HEK293 (cell line): ENCODE results near the gene GLIPR1.
"Not testable (repeated sequence)": the region's sequence is repeated elsewhere in the genome, so short reads cannot be mapped to it uniquely, and the experiment has no call there.

Experiments used
- CTCF ChIA-PET: fragments of 350-600 bp; formaldehyde crosslinking; extraction: SDS; loops from one replicate; lab custom pipeline; 2021; ENCODE audit warnings: antibody characterized with exemption; lab: Yijun Ruan, JAX
- POLR2A ChIA-PET: fragments of 300-600 bp; formaldehyde crosslinking; extraction: SDS; loops from one replicate; lab custom pipeline; 2020; ENCODE audit warnings: antibody characterized with exemption, inconsistent platforms; lab: Yijun Ruan, JAX
- H3K27ac ChIP-seq: fragments of 200-500 bp; sonication (Bioruptor generic); 2 replicates; pipeline ENCODE4 v1.5.1; 2014; ENCODE audit warnings: low read depth, low read length, control low read depth, inconsistent platforms; ENCODE audit errors: extremely low read depth
- H3K36me3 ChIP-seq, 2 experiments: fragments of 200-500 bp in 1 of 2; sonication (Bioruptor generic) in 1 of 2; 1 replicate in 1 of 2; 2 replicates in 1 of 2; pipeline ENCODE4 v1.5.1; 2014 to 2017; ENCODE audit warnings: inconsistent platforms in 2 of 2, low read length in 2 of 2; ENCODE audit not compliant: control insufficient read depth in 2 of 2, insufficient read depth in 1 of 2
- H3K4me1 ChIP-seq: fragments of 200-500 bp; sonication (Bioruptor generic); 2 replicates; pipeline ENCODE4 v1.5.1; 2014; ENCODE audit warnings: mild to moderate bottlenecking, low read length, inconsistent platforms; ENCODE audit not compliant: control insufficient read depth, insufficient read depth
- H3K4me3 ChIP-seq: 2 replicates; pipeline ENCODE4 v1.5.1; 2011; ENCODE audit warnings: low read depth, mild to moderate bottlenecking, control low read depth, low read length, moderate library complexity
- H3K9me3 ChIP-seq: fragments of 200-500 bp; sonication (Bioruptor generic); 2 replicates; pipeline ENCODE4 v1.5.1; 2014; ENCODE audit warnings: low read depth, low read length, inconsistent platforms; ENCODE audit not compliant: control insufficient read depth, insufficient read depth
- HOXC10 ChIP-seq: sonication (generic); formaldehyde crosslinking; IDR thresholded peaks from 2 replicates; pipeline ENCODE4 v1.8.1; 2023; ENCODE audit warnings: mild to moderate bottlenecking, missing genetic modification reagents
- IKZF3 ChIP-seq: fragments of 450-650 bp; IDR thresholded peaks from 2 replicates; pipeline ENCODE4 v1.5.0; 2018; ENCODE audit warnings: missing biosample characterization, mild to moderate bottlenecking, missing genetic modification characterization, moderate library complexity
- KLF1 ChIP-seq: fragments of 450-650 bp; formaldehyde crosslinking; IDR thresholded peaks from 2 replicates; pipeline ENCODE4 v1.5.1; 2016; ENCODE audit warnings: missing biosample characterization, missing genetic modification characterization
- KLF7 ChIP-seq: fragments of 450-650 bp; formaldehyde crosslinking; IDR thresholded peaks from 2 replicates; pipeline ENCODE4 v1.5.1; 2016; ENCODE audit warnings: missing biosample characterization, missing genetic modification characterization, borderline replicate concordance
- PRDM1 ChIP-seq: fragments of 450-650 bp; formaldehyde crosslinking; IDR thresholded peaks from 2 replicates; pipeline ENCODE4; 2016; ENCODE audit warnings: missing biosample characterization, missing genetic modification characterization
- ZBTB1 ChIP-seq: fragments of 450-650 bp; formaldehyde crosslinking; IDR thresholded peaks from 2 replicates; pipeline ENCODE4 v1.5.1; 2016; ENCODE audit warnings: missing biosample characterization, missing genetic modification characterization
- ZNF10 ChIP-seq: fragments of 450-650 bp; formaldehyde crosslinking; IDR thresholded peaks from 2 replicates; pipeline ENCODE4 v1.5.1; 2017; ENCODE audit warnings: missing biosample characterization, missing genetic modification characterization
- ZNF121 ChIP-seq: fragments of 450-650 bp; formaldehyde crosslinking; IDR thresholded peaks from 2 replicates; pipeline ENCODE4 v1.5.1; 2016; ENCODE audit warnings: missing biosample characterization, missing genetic modification characterization
- ZNF138 ChIP-seq: fragments of 450-650 bp; formaldehyde crosslinking; IDR thresholded peaks from 2 replicates; pipeline ENCODE4 v1.5.1; 2016; ENCODE audit warnings: missing biosample characterization, missing genetic modification characterization, borderline replicate concordance
- ZNF266 ChIP-seq: fragments of 450-650 bp; formaldehyde crosslinking; IDR thresholded peaks from 2 replicates; pipeline ENCODE4 v1.5.1; 2016; ENCODE audit warnings: missing biosample characterization, missing genetic modification characterization, low read depth
- ZNF302 ChIP-seq: fragments of 450-650 bp; formaldehyde crosslinking; IDR thresholded peaks from 2 replicates; pipeline ENCODE4 v1.5.1; 2016; ENCODE audit warnings: missing biosample characterization, missing genetic modification characterization, low read depth
- ZNF488 ChIP-seq: fragments of 450-650 bp; formaldehyde crosslinking; IDR thresholded peaks from 2 replicates; pipeline ENCODE4 v1.5.1; 2016; ENCODE audit warnings: missing biosample characterization, missing genetic modification characterization
- ZNF529 ChIP-seq: fragments of 450-650 bp; formaldehyde crosslinking; IDR thresholded peaks from 2 replicates; pipeline ENCODE4 v1.5.1; 2017; ENCODE audit warnings: missing genetic modification characterization, missing biosample characterization; ENCODE audit not compliant: insufficient replicate concordance
- ZNF629 ChIP-seq: fragments of 450-650 bp; formaldehyde crosslinking; IDR thresholded peaks from 2 replicates; pipeline ENCODE4 v1.5.1; 2017; ENCODE audit warnings: missing biosample characterization, missing genetic modification characterization
- ZNF792 ChIP-seq: fragments of 450-650 bp; formaldehyde crosslinking; IDR thresholded peaks from 2 replicates; pipeline ENCODE4 v1.5.1; 2016; ENCODE audit warnings: missing biosample characterization, missing genetic modification characterization
- TF ChIP-seq, protein P1 (sequence below): fragments of 450-650 bp; formaldehyde crosslinking; IDR thresholded peaks from 2 replicates; pipeline ENCODE4 v1.5.1; 2016; ENCODE audit warnings: missing biosample characterization, missing genetic modification characterization
- TF ChIP-seq, protein P2 (sequence below): fragments of 450-650 bp; formaldehyde crosslinking; IDR thresholded peaks from 2 replicates; pipeline ENCODE4 v1.5.1; 2017; ENCODE audit warnings: missing biosample characterization, missing genetic modification characterization
- TF ChIP-seq, protein P3 (sequence below): fragments of 450-650 bp; formaldehyde crosslinking; IDR thresholded peaks from 2 replicates; pipeline ENCODE4 v1.5.1; 2017; ENCODE audit warnings: missing biosample characterization, missing genetic modification characterization

The GLIPR1 gene

GRCh38 chr12:75443709-75444108, 36.8 kb upstream of the GLIPR1 start:
- TF ChIP-seq ZNF138 (tag by site-specific recombination) (no peak), ZNF629 (tag by site-specific recombination) (no peak), HOXC10 (CRISPR knock-in tag) (no peak), PRDM1 (no peak), KLF1 (tag by site-specific recombination) (no peak)
- TF ChIP-seq, all 188 proteins: peak for 0
- no peaks in the 10 kb centered on the region for H3K9me3 ChIP-seq

DNA sequence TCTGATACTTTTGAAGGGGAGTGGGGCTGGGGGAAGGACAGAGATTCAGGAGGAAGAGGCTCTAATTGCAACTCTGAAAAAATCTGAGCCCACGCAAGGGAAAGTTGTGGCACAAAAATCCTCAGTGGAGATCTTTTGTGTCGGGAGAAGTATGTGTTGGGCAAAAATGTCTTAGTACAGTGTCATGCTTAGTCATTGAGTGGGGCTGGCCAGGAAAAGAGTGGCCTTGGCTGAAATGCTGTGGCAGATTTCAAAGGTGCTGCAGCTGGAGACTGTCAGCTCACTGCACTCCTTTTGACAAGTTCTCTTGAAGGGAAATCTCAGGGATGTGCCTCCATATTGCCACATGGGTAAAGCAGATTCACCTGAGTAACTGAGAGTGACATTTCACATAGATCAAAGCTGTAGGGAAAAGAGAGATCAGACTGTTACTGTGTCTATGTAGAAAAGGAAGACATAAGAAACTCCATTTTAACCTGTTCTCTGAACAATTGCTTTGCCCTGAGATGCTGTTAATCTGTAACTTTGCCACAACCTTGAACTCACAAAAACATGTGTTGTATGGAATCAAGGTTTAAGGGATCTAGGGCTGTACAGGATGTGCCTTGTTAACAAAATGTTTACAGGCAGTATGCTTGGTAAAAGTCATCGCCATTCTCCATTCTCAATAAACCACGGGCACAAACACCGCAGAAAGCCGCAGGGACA, 36.0 kb upstream of the GLIPR1 start:
- no peak overlapping the region for H3K27ac ChIP-seq
- ChIA-PET POLR2A (no interaction called here), CTCF (no interaction called here)
- TF ChIP-seq ZNF529 (no peak), ZNF792 (tag by site-specific recombination) (no peak), IKZF3 (tag by site-specific recombination) (no peak), ZNF10 (tag by site-specific recombination) (no peak), ZNF302 (no peak), KLF7 (tag by site-specific recombination) (no peak), ZNF121 (tag by site-specific recombination) (no peak), ZBTB1 (tag by site-specific recombination) (no peak), ZNF488 (tag by site-specific recombination) (no peak), ZNF266 (tag by site-specific recombination) (no peak)
- TF ChIP-seq, protein P1, sequence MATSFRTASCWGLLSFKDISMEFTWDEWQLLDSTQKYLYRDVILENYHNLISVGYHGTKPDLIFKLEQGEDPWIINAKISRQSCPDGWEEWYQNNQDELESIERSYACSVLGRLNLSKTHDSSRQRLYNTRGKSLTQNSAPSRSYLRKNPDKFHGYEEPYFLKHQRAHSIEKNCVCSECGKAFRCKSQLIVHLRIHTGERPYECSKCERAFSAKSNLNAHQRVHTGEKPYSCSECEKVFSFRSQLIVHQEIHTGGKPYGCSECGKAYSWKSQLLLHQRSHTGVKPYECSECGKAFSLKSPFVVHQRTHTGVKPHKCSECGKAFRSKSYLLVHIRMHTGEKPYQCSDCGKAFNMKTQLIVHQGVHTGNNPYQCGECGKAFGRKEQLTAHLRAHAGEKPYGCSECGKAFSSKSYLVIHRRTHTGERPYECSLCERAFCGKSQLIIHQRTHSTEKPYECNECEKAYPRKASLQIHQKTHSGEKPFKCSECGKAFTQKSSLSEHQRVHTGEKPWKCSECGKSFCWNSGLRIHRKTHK (tag by site-specific recombination) = no peak
- TF ChIP-seq, protein P2, sequence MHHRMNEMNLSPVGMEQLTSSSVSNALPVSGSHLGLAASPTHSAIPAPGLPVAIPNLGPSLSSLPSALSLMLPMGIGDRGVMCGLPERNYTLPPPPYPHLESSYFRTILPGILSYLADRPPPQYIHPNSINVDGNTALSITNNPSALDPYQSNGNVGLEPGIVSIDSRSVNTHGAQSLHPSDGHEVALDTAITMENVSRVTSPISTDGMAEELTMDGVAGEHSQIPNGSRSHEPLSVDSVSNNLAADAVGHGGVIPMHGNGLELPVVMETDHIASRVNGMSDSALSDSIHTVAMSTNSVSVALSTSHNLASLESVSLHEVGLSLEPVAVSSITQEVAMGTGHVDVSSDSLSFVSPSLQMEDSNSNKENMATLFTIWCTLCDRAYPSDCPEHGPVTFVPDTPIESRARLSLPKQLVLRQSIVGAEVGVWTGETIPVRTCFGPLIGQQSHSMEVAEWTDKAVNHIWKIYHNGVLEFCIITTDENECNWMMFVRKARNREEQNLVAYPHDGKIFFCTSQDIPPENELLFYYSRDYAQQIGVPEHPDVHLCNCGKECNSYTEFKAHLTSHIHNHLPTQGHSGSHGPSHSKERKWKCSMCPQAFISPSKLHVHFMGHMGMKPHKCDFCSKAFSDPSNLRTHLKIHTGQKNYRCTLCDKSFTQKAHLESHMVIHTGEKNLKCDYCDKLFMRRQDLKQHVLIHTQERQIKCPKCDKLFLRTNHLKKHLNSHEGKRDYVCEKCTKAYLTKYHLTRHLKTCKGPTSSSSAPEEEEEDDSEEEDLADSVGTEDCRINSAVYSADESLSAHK (tag by site-specific recombination) = no peak
- TF ChIP-seq, protein P3, sequence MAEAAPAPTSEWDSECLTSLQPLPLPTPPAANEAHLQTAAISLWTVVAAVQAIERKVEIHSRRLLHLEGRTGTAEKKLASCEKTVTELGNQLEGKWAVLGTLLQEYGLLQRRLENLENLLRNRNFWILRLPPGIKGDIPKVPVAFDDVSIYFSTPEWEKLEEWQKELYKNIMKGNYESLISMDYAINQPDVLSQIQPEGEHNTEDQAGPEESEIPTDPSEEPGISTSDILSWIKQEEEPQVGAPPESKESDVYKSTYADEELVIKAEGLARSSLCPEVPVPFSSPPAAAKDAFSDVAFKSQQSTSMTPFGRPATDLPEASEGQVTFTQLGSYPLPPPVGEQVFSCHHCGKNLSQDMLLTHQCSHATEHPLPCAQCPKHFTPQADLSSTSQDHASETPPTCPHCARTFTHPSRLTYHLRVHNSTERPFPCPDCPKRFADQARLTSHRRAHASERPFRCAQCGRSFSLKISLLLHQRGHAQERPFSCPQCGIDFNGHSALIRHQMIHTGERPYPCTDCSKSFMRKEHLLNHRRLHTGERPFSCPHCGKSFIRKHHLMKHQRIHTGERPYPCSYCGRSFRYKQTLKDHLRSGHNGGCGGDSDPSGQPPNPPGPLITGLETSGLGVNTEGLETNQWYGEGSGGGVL (tag by site-specific recombination) = no peak
- no peak overlapping the region for H3K4me3 ChIP-seq
- no peaks in the 10 kb centered on the region for H3K9me3 ChIP-seq
- no peaks in the 10 kb centered on the region for H3K4me1 ChIP-seq
- H3K36me3 ChIP-seq = no peaks in the 10 kb centered on the region

More at GRCh38 chr12:75443709-75444108, 36.8 kb upstream of the GLIPR1 start:
- Histone ChIP-seq H3K27ac (no peak overlapping the region), H3K36me3 (no peaks in the 10 kb centered on the region), H3K4me1 (no peaks in the 10 kb centered on the region), H3K4me3 (no peak overlapping the region)
- ChIA-PET POLR2A (no interaction called here), CTCF (no interaction called here)

DNA sequence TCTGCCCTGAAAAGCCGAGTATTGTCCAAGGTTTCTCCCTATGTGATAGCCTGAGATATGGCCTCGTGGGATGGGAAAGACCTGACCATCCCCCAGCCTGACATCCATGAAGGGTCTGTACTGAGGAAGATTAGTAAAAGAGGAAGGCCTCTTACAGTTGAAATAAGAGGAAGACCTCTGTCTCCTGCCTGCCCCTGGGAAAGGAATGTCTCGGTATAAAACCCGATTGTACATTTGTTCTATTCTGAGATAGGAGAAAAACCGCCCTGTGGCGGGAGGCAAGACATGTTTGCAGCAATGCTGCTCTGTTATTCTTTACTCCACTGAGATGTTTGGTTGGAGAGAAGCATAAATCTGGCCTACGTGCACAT, 35.4 kb upstream of the GLIPR1 start:
- H3K27ac ChIP-seq, H3K36me3 ChIP-seq, H3K4me1 ChIP-seq, H3K9me3 ChIP-seq, H3K4me3 ChIP-seq, POLR2A ChIA-PET: not testable (repeated sequence)
- CTCF ChIA-PET = interaction anchor here (1.9 kb wide), 1 partner anchor 8 kb away, joined by 5 read pairs; no protein-coding TSS in a partner anchor
